Activated T-cell treated with anti-CD3 and anti-CD28 coated beads for 48 hours (primary cell): Measurements from ENCODE around the gene SCUBE1.

Experiments
- DNase-seq: peaks from one replicate; pipeline ENCODE4 v3.0.0-alpha.2; 2020; ENCODE audit warnings: low read depth

Gene SCUBE1

DNA sequence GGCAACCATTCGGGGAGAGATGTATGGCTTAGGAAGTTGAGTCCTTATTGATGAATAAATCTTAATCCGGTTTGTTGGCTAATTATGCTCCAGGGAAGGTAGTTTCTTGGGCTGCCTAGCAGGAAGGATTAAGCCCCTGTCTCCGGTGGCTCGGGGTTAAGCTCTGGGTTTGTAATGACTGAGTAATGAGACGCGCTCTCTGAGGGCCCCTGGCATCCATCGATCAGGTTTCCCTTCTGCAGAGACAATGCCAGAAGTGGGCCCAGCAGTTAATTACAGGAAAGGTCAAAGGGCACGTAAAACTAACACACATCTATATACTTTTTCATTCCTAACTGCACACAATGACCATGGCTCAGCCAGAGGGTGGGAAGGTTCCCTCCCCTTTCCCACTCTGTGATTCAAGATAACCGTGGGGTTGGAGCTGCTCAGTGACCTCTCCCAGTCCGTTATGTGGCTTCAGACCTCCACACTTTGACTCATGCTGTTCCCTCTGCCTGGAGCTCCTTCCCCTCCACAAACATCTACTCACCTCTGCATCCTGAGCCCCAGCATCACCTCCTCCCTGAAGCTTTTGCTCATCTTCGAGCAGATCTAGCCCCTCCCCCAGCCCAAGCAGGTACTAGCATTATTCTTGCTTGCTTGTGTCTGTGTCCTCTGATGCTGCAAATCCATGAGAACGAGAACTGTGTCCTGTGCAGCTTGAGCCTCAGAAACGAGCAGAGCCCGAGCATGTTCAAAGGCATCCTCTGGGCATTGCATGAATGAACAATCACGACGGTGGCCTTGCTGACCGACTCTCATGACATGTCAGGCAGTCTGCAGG, 16.6 kb downstream of the SCUBE1 start:
- DNase-seq, result no peak

DNA sequence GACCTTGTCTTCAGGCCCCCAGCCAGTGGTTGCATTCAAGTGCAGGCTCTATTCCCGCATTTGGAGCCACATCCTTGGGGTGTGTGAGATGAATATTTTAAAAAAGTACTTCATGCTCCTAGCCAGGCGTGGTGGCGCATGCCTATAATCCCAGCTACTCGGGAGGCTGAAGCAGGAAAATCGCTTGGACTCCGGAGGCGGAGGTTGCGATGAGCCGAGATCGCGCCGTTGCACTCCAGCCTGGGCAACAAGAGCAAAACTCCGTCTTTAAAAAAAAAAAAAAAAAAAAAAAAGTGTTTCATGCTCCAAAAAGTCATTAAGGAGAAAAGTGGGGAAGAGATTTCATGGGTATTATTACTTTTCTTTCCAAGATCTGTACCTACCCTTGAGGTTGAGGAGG, 18.0 kb downstream of the SCUBE1 start:
- DNase-seq, result no peak

DNA sequence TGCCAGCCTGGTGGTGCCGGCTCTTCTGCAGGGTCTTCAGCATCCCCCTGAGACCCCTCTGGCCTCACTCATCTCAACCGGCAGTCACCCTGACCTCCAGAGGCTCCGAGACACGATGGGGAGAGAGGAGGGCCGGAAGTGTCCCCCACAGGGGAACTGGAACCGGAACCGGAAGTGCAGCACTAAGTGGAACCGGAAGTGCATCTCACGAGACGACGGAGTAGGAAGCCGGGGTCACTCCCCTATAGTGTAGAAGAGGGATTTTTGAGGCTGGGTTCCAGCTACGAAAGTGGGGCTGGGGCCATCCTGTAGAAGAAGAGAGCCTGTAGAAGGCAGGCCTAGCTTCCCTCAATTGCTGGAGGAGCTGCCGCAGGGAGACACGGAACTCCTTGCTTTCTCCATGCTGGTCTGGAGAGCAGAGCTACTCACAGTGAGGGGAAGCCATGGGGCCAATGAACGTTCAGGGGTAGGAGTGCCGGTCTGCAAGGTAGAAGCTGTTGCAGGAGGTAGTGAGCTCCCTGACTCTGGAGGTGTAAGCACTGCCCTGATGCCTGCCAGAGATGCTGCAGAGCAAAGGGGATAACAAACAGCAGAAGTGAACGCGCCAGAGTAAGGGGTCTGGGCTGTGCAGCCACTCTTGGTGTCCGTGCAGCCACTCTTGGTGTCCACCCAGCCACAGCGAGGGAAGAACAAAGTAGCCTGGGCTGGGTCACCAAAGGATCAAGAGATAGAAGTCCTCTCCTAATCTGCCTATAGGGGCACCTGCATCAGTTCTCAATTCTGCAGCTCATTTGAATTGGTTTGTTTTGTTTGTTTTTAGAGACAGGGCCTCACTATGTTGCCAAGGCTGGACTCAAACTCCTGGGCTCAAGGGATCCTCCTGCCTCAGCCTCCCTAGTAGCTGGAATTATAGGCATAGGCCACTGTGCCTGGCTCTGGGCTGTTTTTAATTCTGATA, 21.9 kb downstream of the SCUBE1 start:
- DNase-seq, result no peak

GRCh38 chr22:43319661-43320486, 23.3 kb downstream of the SCUBE1 start:
- no peak for DNase-seq

GRCh38 chr22:43317239-43317638, 25.9 kb downstream of the SCUBE1 start:
- no peak for DNase-seq

DNA sequence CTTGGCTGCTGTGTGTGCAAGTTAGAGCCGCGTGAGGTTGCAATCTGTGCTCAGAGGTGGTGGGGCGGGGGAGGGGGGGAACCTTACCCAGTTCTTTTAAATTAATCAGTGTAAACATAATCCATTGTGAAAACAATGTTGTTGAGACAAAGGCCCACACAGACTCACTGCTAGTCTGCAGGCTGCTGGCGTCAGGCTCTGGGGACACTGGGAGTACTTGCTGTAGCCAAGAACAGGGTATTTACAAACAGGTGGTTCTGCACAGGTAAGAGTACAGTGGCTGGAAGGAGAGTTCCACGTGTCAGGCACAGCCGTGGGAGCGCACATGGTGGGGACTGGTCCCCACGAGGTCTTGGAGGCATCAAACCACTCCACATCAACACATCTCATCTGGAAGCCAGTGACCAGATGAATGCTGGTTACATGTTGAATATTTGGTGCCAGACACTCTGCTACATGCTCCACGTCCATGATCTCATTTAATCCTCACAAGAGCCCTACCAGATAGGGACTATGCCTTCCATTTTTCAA, 27.4 kb downstream of the SCUBE1 start:
- DNase-seq, result no peak

- DNase-seq, result no peak
These were observed 28.6 kb downstream of the SCUBE1 start for GRCh38 chr22:43314611-43315010.

- no peak for DNase-seq
These were observed 29.2 kb downstream of the SCUBE1 start for GRCh38 chr22:43313890-43314474.

DNA sequence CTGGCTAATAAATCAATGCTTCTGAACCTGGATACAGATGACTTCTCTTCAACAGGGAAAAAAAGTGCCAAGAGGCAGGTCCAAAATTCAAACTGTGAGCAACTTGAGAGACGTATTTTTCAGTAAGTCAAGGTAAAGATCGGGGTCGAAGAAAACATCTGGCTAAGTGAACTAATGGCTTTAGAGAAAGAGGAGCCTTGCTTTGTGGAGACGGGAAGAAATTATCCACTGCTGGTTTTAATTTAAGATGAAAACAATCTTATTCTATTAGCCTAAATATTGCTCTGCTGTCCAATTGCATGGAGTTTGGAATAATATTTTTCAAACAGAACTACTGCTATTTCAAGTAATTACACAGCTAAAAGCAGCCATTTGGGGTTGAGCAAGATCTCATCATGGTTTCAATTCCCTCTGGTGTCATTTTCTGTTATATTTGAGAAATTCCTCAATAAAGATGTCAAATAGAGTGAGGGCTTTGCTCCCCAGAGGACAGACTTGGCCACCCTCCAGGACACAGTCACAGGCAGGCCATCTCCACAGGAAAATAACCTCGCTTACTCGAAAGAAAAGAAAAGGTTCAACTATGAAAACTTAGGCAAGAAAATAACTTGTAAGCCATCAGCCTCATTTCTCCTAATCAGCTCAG, 29.8 kb downstream of the SCUBE1 start:
- DNase-seq, result no peak

GRCh38 chr22:43312608-43313007, 30.6 kb downstream of the SCUBE1 start:
- DNase-seq, result no peak

DNA sequence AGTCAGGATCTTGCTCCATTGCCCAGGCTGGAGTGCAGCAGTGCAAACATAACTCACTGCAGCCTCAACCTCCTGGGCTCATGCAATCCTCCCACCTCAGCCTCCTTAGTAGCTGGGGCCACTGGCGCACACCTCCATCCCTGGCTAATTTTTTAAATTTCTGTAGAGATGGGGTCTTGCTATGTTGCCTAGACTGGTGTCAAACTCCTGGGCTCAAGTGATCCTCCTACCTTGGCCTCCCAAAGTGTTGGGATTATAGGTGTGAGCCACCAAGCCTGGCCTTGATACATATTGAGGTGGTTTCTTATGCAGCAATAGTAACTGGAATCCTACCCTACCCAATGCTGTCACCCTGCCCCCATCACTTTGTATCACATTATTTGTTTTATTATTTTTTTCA, 32.4 kb downstream of the SCUBE1 start:
- no peak for DNase-seq

DNA sequence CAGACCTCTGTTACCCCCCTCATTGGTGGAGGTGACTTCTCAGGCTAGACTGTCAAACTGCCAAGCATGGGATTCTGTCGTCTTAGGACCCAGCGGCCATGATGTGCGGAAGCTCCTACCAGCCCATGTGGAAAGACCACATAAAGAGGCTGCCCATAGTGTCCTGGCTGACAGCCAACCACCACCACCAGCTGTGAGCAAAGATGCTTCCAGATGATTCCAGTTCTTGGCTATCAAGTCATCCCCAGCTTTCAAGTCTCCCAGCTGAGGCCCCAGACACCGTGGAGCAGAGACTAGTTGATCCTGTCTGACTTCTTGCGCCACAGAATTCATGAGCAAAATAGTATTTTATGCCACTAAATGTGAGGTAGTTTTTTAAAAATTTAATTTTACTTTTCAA, 32.9 kb downstream of the SCUBE1 start:
- no peak for DNase-seq

- DNase-seq, result no peak
These were observed 34.3 kb downstream of the SCUBE1 start for GRCh38 chr22:43308836-43309235.

- DNase-seq, result no peak
These were observed 34.9 kb downstream of the SCUBE1 start for GRCh38 chr22:43308060-43308830.

GRCh38 chr22:43305806-43306205, 37.4 kb downstream of the SCUBE1 start:
- no peak for DNase-seq

- no peak for DNase-seq
These were observed 38.2 kb downstream of the SCUBE1 start for GRCh38 chr22:43304831-43305590.

GRCh38 chr22:43303751-43304150, 39.4 kb downstream of the SCUBE1 start:
- DNase-seq, result no peak

DNA sequence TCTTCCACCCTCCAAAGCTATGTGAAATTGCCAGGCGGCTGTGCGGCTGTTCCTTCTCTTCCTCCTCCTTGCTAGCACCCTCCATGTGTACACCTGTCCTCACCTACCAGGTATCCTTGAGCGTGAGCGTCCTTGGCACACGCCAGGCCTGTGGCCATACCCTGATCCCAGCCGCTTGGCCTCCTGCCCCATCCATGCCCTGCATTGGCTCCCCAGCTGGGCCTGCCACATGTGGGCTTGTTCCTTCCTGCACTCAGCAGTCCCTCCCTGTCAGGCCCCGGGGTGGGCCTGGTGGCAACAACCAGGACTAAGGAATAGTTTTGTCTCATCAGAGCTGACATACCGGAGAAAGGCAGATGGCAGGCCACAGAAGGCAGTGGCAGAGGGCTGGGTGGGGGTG, 40.0 kb downstream of the SCUBE1 start:
- no peak for DNase-seq

DNA sequence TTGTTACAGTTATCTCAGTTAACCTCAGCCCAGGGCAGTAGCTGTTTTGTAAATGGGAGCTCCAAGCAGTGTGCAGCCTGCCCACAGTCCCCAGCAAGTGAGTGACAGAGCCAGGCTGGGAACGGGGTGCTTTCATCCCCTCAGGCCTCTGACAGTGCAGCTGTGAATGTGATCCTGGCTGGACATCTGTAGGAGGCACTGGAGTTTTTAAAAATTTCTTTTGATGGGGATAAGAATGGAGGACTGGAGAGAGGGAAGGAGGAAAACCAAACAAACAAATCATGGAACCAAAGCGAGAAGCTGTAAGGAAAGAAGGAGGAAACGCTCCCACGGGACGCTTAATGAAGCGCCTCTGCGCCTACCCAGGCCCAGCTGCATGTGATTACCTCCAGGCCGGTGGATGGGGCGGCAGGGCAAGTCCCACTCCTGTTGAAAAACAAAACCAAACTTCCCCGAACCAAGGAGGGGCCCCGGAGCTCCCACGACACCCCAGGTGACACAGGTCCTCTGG, 40.6 kb downstream of the SCUBE1 start:
- DNase-seq, result no peak
